ENCODE data around the gene FAM187B. TPM values are rescaled to one million over a fixed set of nuclear protein-coding genes. Genes with fewer than 3 reads are reported as not detected.

Gene FAM187B
- total RNA-seq, 1 experiment from 2014 or later, result not detected

GRCh38 chr19:35206379-35206778 is 22.2 kb downstream of the FAM187B start:
- H3K27me3 Mint-ChIP-seq (ENCODE audit: low read depth), result no peaks in the 10 kb centered on the region; the same call in 1 of the 2 replicates
- no peak overlapping the region for H3K27ac ChIP-seq (ENCODE audit: insufficient read length, low read depth, low read length)
- H3K9ac ChIP-seq (ENCODE audit: extremely low read depth, insufficient read length, low read length), result no peak overlapping the region
- H3K9me3 Mint-ChIP-seq, result no peaks in the 10 kb centered on the region; a peak in 3 of 5 replicates
- H4K91ac ChIP-seq (ENCODE audit: insufficient read length, low read depth, low read length), result no peak overlapping the region
- no CpG with 5 or more reads among the region's 5 CpGs for WGBS (ENCODE audit: extremely low coverage, insufficient read length, low lambda C conversion rate)
- no peak overlapping the region for H3K18ac ChIP-seq (ENCODE audit: insufficient read length, low read depth, low read length)
- H3K23me2 ChIP-seq (ENCODE audit: insufficient read length, low read depth, low read length, poor library complexity, severe bottlenecking), result no peaks in the 10 kb centered on the region
- no peak overlapping the region for H3K14ac ChIP-seq (ENCODE audit: insufficient read depth, low read length)
- H4K5ac ChIP-seq (ENCODE audit: insufficient read length, low read depth, low read length), result no peak overlapping the region
- TF ChIP-seq CTCF (conservative IDR thresholded peaks at IDR 0.05), result no peak
- H3K79me1 ChIP-seq (ENCODE audit: insufficient read depth, low read depth, low read length, poor library complexity, severe bottlenecking), result no peaks in the 10 kb centered on the region
- no peak overlapping the region for H2AK5ac ChIP-seq (ENCODE audit: insufficient read length, low read length)
- no peak overlapping the region for H2BK20ac ChIP-seq (ENCODE audit: low read depth, low read length, poor library complexity, severe bottlenecking)
- H3T11ph ChIP-seq (ENCODE audit: low read length), result no peak overlapping the region
- DNase-seq, result no peak
- H2AFZ ChIP-seq (ENCODE audit: low read length), result no peak overlapping the region
- no peak overlapping the region for H3K4me3 Mint-ChIP-seq
- no peaks in the 10 kb centered on the region for H3K27me3 ChIP-seq (ENCODE audit: insufficient read depth, low read length)
- H3K4ac ChIP-seq (ENCODE audit: low read depth, low read length), result no peak overlapping the region
- no peak overlapping the region for H2BK5ac ChIP-seq (ENCODE audit: insufficient read length, low read length)
- H3K36me3 Mint-ChIP-seq (ENCODE audit: insufficient read depth in 1 of 3, low read depth in 3 of 3), result no peaks in the 10 kb centered on the region; a peak in 1 of 7 replicates
- no peak overlapping the region for H3K4me2 ChIP-seq (ENCODE audit: insufficient read depth, insufficient read length, low read length)
- H3K56ac ChIP-seq (ENCODE audit: insufficient read length, low read depth, low read length), result no peak overlapping the region
- no peak overlapping the region for H2BK120ac ChIP-seq (ENCODE audit: low read depth, low read length, poor library complexity, severe bottlenecking)
- peak overlapping the region in 1 of 3 experiments; percentile 32; a peak in 1 of 7 replicates for H3K27ac Mint-ChIP-seq
- H2BK12ac ChIP-seq (ENCODE audit: insufficient read length, low read depth, low read length), result peak overlapping the region; percentile 70
- H2BK15ac ChIP-seq (ENCODE audit: low read depth, low read length), result no peak overlapping the region
- H3K4me1 Mint-ChIP-seq, result peaks cover 42 to 47% of the 10 kb centered on the region in 2 experiments
- no peak overlapping the region for H3K23ac ChIP-seq (ENCODE audit: insufficient read length, low read depth, low read length)
- no peaks in the 10 kb centered on the region for H3K79me2 ChIP-seq (ENCODE audit: insufficient read depth, low read length)
- no peaks in the 10 kb centered on the region for H3K9me3 ChIP-seq (ENCODE audit: control insufficient read depth, low read depth, low read length)
- H4K20me1 ChIP-seq (ENCODE audit: control insufficient read depth, insufficient read depth, insufficient read length), result no peaks in the 10 kb centered on the region
- H4K8ac ChIP-seq (replicated peaks; ENCODE audit: insufficient read length, low read depth, low read length), result no peak overlapping the region
- peaks cover 12% of the 10 kb centered on the region for H3K4me1 ChIP-seq (ENCODE audit: insufficient read depth, low read length)

All from H9 (cell line).